GM06990 (cell line): Measurements from ENCODE around the gene MAPKAP1.

Experiments
- DNase-seq: peaks from one replicate; pipeline ENCODE4 v3.0.0-alpha.2; 2011; ENCODE audit not compliant: insufficient read length; ENCODE audit errors: extremely low read depth
- H3K27me3 ChIP-seq: replicated peaks from 2 replicates; pipeline ENCODE4 v1.6.0; 2011; ENCODE audit warnings: low read length; ENCODE audit not compliant: control insufficient read depth, insufficient read depth
- H3K36me3 ChIP-seq: 2 replicates; pipeline ENCODE4 v1.5.1; 2011; ENCODE audit warnings: low read length; ENCODE audit not compliant: control insufficient read depth, insufficient read depth
- H3K4me3 ChIP-seq: replicated peaks from 2 replicates; pipeline ENCODE4 v1.5.1; 2011; ENCODE audit warnings: low read depth, mild to moderate bottlenecking, control low read depth, low read length
- CTCF ChIP-seq: IDR thresholded peaks from 2 replicates; pipeline ENCODE4 v1.5.1; 2011; ENCODE audit warnings: low read length, control low read depth, mild to moderate bottlenecking, inconsistent platforms; ENCODE audit not compliant: insufficient read depth, poor library complexity, severe bottlenecking

MAPKAP1 gene

GRCh38 chr9:125391704-125392103, 315.3 kb downstream of the MAPKAP1 start:
- no peak overlapping the region for H3K4me3 ChIP-seq
- no peaks in the 10 kb centered on the region for H3K36me3 ChIP-seq
- H3K27me3 ChIP-seq: no peaks in the 10 kb centered on the region
- TF ChIP-seq CTCF: no peak
- DNase-seq: no peak

- DNase-seq: no peak
- H3K27me3 ChIP-seq: no peaks in the 10 kb centered on the region
- no peak for TF ChIP-seq CTCF
- no peak overlapping the region for H3K4me3 ChIP-seq
- H3K36me3 ChIP-seq: no peaks in the 10 kb centered on the region
Measured at GRCh38 chr9:125388978-125389377, 318.0 kb downstream of the MAPKAP1 start.

GRCh38 chr9:125387861-125388524, 319.0 kb downstream of the MAPKAP1 start:
- no peaks in the 10 kb centered on the region for H3K36me3 ChIP-seq
- TF ChIP-seq CTCF: no peak
- H3K27me3 ChIP-seq: no peaks in the 10 kb centered on the region
- no peak for DNase-seq
- no peak overlapping the region for H3K4me3 ChIP-seq
